Measurements from ENCODE around the gene CCNY. TPM values are rescaled to one million over a fixed set of nuclear protein-coding genes. Genes with fewer than 3 reads are reported as not detected.

CCNY gene
- total RNA-seq, 1 donor from 2014 or later = 27.2 TPM

DNA sequence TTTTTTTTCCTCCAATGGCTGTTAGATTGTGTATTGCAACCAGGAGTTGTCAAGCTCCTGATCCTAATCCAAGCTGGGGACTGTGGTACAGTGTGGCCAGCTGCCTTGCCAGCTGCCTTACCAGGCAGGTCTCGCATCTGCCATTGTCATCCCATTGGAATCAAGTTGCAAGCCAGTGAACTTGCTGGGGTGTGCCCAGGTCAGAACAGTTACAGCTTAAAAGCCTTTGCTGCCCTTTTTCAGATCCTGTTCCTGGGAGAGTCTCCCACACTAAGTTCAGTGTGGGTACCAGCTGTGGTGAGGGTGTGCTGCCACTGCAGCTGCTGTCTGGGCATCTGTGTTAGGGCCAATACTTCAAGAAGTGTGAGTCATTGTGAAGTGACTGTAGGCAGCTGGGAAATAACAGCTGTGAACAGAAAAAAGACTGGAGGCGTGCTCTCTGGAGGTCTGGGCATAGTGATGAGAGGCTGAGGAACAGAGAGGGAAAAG is 72.8 kb downstream of the CCNY start:
- no peak for DNase-seq (ENCODE audit: low read depth)
- H3K4me3 ChIP-seq (ENCODE audit: low read depth, low read length) = no peak overlapping the region
- TF ChIP-seq, protein P1, sequence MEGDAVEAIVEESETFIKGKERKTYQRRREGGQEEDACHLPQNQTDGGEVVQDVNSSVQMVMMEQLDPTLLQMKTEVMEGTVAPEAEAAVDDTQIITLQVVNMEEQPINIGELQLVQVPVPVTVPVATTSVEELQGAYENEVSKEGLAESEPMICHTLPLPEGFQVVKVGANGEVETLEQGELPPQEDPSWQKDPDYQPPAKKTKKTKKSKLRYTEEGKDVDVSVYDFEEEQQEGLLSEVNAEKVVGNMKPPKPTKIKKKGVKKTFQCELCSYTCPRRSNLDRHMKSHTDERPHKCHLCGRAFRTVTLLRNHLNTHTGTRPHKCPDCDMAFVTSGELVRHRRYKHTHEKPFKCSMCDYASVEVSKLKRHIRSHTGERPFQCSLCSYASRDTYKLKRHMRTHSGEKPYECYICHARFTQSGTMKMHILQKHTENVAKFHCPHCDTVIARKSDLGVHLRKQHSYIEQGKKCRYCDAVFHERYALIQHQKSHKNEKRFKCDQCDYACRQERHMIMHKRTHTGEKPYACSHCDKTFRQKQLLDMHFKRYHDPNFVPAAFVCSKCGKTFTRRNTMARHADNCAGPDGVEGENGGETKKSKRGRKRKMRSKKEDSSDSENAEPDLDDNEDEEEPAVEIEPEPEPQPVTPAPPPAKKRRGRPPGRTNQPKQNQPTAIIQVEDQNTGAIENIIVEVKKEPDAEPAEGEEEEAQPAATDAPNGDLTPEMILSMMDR (conservative IDR thresholded peaks at IDR 0.05; ENCODE audit: low read depth, low read length) = no peak

DNA sequence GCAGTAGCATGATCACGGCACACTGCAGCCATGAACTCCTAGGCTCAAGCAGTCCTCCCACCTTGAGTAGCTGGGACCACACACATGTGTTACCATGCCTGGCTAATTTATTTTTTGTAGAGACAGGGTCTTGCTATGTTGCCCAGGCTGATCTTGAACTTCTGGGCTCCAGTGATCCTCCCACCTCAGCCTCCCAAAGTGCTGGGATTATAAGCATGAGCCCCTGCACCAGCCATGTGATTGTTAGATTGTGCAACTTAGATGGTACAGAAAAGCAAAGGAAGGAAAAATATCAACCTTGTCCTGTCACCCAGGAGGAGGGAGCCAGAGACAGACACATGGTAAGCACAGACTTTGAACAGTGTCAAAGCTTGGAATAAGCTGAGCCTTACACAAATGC is 73.5 kb downstream of the CCNY start:
- TF ChIP-seq, protein P1 (conservative IDR thresholded peaks at IDR 0.05; ENCODE audit: low read depth, low read length) = no peak
- no peak overlapping the region for H3K4me3 ChIP-seq (ENCODE audit: low read depth, low read length)
- DNase-seq (ENCODE audit: low read depth) = no peak

DNA sequence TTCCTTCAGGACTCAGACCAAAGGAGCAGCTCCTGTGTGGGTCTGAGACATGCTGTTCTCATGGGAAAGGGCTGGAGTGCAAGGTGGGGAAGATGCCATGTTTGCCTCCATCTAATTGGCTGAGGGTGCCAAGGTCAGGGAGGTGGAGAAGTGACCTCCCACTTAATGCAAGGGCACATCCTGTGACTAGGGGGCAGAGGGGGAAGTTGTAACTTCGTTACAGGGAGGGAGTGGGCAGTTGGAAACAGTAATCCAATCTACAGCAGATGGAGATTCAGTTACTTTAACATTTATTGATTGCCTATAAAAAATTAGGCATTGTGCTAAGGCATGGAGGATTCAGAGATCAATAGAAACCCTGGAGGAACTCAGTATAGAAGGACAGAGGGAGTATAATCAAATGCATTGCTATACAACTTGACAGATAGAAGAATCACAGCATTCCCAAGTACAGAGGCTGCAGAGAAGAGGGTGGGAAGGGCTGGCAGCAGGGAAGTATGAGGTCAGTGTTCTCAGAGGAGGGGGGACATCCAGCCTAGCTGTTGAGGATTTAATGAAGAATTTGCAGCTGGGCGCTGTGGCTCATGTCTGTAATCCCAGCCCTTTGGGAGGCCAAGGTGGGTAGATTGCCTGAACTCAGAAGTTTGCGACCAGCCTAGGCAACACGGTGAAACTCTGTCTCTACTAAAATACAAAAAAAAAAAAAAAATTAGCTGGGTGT is 75.9 kb downstream of the CCNY start:
- TF ChIP-seq, protein P1 (conservative IDR thresholded peaks at IDR 0.05; ENCODE audit: low read depth, low read length) = no peak
- DNase-seq (ENCODE audit: low read depth) = no peak
- no peak overlapping the region for H3K4me3 ChIP-seq (ENCODE audit: low read depth, low read length)

DNA sequence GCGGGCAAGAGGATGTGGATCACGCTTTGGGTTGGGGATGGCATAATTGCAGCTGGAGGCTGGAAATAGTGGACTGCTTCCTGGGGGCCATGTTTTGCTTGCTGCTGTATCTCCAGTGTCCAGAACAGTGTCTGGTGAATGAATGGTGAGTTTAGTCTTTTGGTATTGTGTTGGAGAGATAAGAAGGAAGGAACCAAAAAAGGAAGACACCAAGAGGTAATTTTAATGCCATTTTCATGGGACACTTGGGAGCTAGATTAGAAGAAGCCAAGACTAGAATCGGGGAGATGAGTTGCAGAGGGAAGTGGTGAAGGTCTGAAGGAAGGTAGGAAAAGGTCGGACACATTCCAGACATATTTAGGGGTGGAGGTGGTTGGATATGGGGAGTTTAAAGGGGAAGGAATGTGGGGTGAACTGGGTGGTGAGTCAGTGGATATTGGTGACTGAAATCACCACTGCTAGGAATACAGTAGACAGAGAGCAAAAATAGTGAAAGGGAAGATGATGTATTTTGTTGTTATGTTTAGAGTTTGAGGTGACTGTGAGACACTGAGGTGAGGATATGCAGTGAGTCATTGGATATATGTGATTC is 76.7 kb downstream of the CCNY start:
- TF ChIP-seq, protein P1 (conservative IDR thresholded peaks at IDR 0.05; ENCODE audit: low read depth, low read length) = no peak
- no peak overlapping the region for H3K4me3 ChIP-seq (ENCODE audit: low read depth, low read length)
- no peak for DNase-seq (ENCODE audit: low read depth)

DNA sequence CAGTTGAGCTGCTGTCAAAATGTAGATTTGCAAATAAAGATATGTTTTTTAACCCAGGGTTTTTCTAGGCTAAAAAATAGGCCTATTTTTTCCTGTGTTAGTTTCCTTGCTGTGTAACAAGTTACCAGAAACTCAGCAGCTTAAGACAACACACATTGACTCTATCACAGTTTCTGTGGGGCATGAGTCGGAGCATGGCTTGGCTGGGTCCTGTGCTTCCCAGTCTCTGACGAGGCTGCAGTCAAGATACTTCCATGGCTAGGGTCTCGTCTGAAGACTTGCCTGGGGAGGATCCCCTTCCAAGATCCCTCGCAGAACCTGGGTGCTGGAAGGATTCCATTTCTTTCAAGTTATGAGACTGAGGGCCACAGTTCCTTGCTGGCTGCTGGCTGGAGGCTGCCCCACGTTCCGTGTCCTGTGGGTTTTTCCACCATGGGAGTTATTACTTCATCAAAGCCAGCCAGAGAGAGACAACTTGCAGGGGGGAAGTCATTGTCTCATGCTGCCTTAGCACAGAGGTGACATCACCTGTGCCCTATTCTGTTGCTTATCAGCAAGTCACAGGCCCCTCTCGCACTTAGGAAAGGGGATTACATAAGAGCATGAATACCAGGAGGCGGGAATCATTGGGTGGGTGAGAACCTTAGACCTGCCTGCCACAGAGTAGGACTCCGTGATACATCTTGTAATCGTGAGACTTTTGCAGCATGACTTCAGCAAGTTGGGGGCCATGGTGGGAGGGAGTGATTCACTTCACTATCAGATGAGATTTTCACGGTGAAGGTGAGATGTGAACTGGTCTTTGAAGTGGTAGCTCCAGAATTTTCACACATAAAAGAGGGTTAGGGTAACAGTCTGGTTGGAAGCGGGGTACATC is 77.9 kb downstream of the CCNY start:
- DNase-seq (ENCODE audit: low read depth) = no peak
- TF ChIP-seq, protein P1 (conservative IDR thresholded peaks at IDR 0.05; ENCODE audit: low read depth, low read length) = no peak
- H3K4me3 ChIP-seq (ENCODE audit: low read depth, low read length) = no peak overlapping the region

DNA sequence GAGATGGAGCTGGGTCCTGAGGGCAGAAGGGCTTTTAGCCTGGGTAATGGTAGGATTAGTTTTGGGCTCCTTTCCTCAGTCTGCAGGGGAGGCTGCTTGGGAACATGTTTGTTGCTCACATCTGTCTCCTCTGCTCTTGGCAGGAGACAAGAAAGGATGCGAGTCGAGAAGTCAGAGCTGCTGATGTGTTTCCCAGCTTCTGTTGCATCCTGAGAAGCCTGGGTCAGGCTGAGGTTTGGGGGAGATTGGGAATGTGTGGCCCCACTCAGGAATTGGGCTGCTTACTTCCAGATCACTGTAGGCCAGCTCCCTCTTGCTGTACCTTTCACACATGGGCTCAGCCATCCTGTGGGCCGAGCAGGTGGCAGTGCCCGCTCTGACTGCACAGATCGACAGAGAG is 79.2 kb downstream of the CCNY start:
- TF ChIP-seq, protein P1 (conservative IDR thresholded peaks at IDR 0.05; ENCODE audit: low read depth, low read length) = no peak
- H3K4me3 ChIP-seq (ENCODE audit: low read depth, low read length) = no peak overlapping the region
- DNase-seq (ENCODE audit: low read depth) = no peak

All from epithelial cell of proximal tubule (primary cell).